Caco-2 (cell line): ENCODE results near the gene PACSIN2. TPM values are rescaled to one million over a fixed set of nuclear protein-coding genes. Genes with fewer than 3 reads are reported as not detected.

ENCODE experiments used
- BruUV-seq: library from RNA; stranded (reverse); fragments of 400-500 nt; replicated peaks from 2 replicates; lab custom pipeline; 2021; lab: Mats Ljungman, UMichigan
- CTCF ChIA-PET: fragments of 300-600 bp; sonication (Branson Sonifier 250); formaldehyde crosslinking; loops from one replicate; lab custom pipeline; 2022; ENCODE audit warnings: antibody characterized with exemption; lab: Charles Lee
- POLR2A ChIA-PET: fragments of 300-600 bp; sonication (Branson Sonifier 250); formaldehyde crosslinking; loops from one replicate; lab custom pipeline; 2022; ENCODE audit warnings: antibody characterized with exemption; lab: Charles Lee
- DNase-seq, 2 experiments: peaks; one replicate each; pipeline versions ENCODE4 v3.0.0 to v3.0.0-alpha.2; 2020 to 2022
- H3K27me3 ChIP-seq: replicated peaks from 2 replicates; pipeline ENCODE4 v1.6.0; 2011; ENCODE audit warnings: low read length; ENCODE audit not compliant: control insufficient read depth, insufficient read depth
- H3K36me3 ChIP-seq: 2 replicates; pipeline ENCODE4 v1.5.1; 2011; ENCODE audit warnings: low read length; ENCODE audit not compliant: control insufficient read depth, insufficient read depth
- H3K4me1 ChIP-seq: fragments of 250-450 bp; sonication (Bioruptor Pico); 2 replicates; pipeline ENCODE4 v1.5.1; 2020; ENCODE audit warnings: mild to moderate bottlenecking
- H3K4me3 ChIP-seq: 2 replicates; pipeline ENCODE4 v1.5.1; 2011; ENCODE audit warnings: low read depth, mild to moderate bottlenecking, control low read depth, low read length
- H3K9me3 ChIP-seq: fragments of 250-450 bp; sonication (Bioruptor Pico); 2 replicates; pipeline ENCODE4 v1.5.1; 2020; ENCODE audit warnings: mild to moderate bottlenecking, moderate library complexity
- H3K27ac Mint-ChIP-seq: one replicate; pipeline ENCODE4 v1.8.0; 2022; ENCODE audit warnings: mixed read lengths; ENCODE audit not compliant: unreplicated experiment
- H3K27me3 Mint-ChIP-seq: one replicate; pipeline ENCODE4 v1.8.0; 2022; ENCODE audit warnings: mixed read lengths; ENCODE audit not compliant: insufficient read depth, unreplicated experiment
- H3K36me3 Mint-ChIP-seq: one replicate; pipeline ENCODE4 v1.8.0; 2022; ENCODE audit warnings: mild to moderate bottlenecking, mixed read lengths; ENCODE audit not compliant: insufficient read depth, unreplicated experiment
- H3K4me1 Mint-ChIP-seq: one replicate; pipeline ENCODE4 v1.8.0; 2022; ENCODE audit warnings: low read depth, mixed read lengths; ENCODE audit not compliant: unreplicated experiment
- H3K4me3 Mint-ChIP-seq: one replicate; pipeline ENCODE4 v1.8.0; 2022; ENCODE audit warnings: mild to moderate bottlenecking, moderate library complexity, mixed read lengths; ENCODE audit not compliant: unreplicated experiment
- H3K9me3 Mint-ChIP-seq: one replicate; pipeline ENCODE4 v1.8.0; 2022; ENCODE audit warnings: mixed read lengths; ENCODE audit not compliant: unreplicated experiment
- intact Hi-C: fragments of 100-400 bp; cut with micrococcal nuclease; formaldehyde crosslinking; loops from one replicate; pipeline ENCODE4 v1.10.0; 2022; ENCODE audit not compliant: unreplicated experiment
- total RNA-seq: library from RNA; stranded (reverse); gene quantifications from 2 replicates; pipeline ENCODE4 v1.2.3, GENCODE V29; 2022
- TF ChIP-seq, protein P1 (sequence below), 2 experiments: fragments of 200-600 bp in 1 of 2; IDR thresholded peaks; 1 replicate in 1 of 2; 2 replicates in 1 of 2; pipeline versions ENCODE4 v1.5.1 to v1.8.0; 2011 to 2022; ENCODE audit warnings: antibody characterized with exemption in 1 of 2, control low read depth in 1 of 2, inconsistent platforms in 1 of 2, low read depth in 1 of 2, low read length in 1 of 2, mild to moderate bottlenecking in 1 of 2, moderate library complexity in 1 of 2; ENCODE audit not compliant: insufficient read depth in 1 of 2, severe bottlenecking in 1 of 2, unreplicated experiment in 1 of 2

PACSIN2 gene
- total RNA-seq, 1 experiment from 2014 or later: 122 TPM

DNA sequence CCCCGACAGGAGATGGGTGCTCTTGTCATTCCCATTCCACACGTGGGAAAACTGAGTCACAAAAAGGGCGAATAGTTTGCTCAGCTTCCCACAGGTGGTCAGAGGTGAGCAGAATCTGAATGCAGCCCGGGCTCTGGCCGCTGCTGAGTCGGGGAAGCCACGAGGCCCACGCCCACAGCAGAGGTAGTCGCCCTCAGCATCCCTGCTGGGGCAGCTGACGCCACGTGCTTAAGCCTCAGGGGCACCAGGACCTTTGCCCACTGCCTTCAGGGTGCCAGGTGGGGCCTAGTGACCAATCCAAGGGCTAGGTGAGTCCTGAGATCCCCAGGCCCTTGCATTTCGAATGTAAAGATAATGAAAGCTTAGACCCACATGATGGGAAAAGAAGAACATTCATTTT is 133.7 kb downstream of the PACSIN2 start:
- BruUV-seq: no TSS peak
- Histone ChIP-seq H3K36me3 (peaks cover 3% of the 10 kb centered on the region), H3K4me1 (no peaks in the 10 kb centered on the region), H3K4me3 (no peak overlapping the region), H3K9me3 (no peaks in the 10 kb centered on the region), H3K27me3 (no peaks in the 10 kb centered on the region)
- Mint-ChIP-seq H3K27me3 (no peaks in the 10 kb centered on the region), H3K9me3 (no peaks in the 10 kb centered on the region), H3K36me3 (peaks cover 81% of the 10 kb centered on the region), H3K4me3 (no peak overlapping the region), H3K27ac (no peak overlapping the region), H3K4me1 (no peaks in the 10 kb centered on the region)
- TF ChIP-seq, protein P1, sequence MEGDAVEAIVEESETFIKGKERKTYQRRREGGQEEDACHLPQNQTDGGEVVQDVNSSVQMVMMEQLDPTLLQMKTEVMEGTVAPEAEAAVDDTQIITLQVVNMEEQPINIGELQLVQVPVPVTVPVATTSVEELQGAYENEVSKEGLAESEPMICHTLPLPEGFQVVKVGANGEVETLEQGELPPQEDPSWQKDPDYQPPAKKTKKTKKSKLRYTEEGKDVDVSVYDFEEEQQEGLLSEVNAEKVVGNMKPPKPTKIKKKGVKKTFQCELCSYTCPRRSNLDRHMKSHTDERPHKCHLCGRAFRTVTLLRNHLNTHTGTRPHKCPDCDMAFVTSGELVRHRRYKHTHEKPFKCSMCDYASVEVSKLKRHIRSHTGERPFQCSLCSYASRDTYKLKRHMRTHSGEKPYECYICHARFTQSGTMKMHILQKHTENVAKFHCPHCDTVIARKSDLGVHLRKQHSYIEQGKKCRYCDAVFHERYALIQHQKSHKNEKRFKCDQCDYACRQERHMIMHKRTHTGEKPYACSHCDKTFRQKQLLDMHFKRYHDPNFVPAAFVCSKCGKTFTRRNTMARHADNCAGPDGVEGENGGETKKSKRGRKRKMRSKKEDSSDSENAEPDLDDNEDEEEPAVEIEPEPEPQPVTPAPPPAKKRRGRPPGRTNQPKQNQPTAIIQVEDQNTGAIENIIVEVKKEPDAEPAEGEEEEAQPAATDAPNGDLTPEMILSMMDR (IDR thresholded peaks at IDR 0.05; ENCODE audit: insufficient read depth in 1 of 2, low read depth in 1 of 2, low read length in 1 of 2, severe bottlenecking in 1 of 2, unreplicated experiment in 1 of 2): no peak
- ChIA-PET POLR2A (no interaction called here), CTCF (no interaction called here)
- intact Hi-C loops: no loop called here
- DNase-seq: no peak

DNA sequence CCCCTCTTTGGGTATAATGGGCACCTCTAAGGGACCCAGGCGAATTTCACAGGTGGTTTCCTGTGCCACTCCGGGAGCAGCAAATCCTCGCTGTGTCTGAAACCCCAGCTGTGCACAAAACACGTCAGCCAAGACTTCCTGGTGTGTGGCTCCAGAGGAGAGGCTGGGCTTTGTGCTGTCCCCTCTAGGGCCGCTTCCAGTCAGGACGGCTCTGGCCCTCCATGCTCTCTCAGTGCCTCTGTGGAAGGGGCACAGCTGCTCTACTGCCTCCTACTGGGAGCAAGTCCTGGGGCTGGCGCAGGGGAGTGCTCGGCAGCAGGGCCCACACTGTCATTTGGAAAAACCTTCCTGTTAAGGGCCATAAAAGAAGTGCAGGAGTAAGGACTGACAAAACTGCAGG is 134.1 kb downstream of the PACSIN2 start:
- Mint-ChIP-seq H3K36me3 (peaks cover 83% of the 10 kb centered on the region), H3K9me3 (no peaks in the 10 kb centered on the region), H3K4me3 (no peak overlapping the region), H3K27me3 (no peaks in the 10 kb centered on the region), H3K4me1 (no peaks in the 10 kb centered on the region), H3K27ac (no peak overlapping the region)
- BruUV-seq: no TSS peak
- no peak for DNase-seq
- CTCF ChIA-PET: no interaction called here
- Histone ChIP-seq H3K27me3 (no peaks in the 10 kb centered on the region), H3K36me3 (peaks cover 3% of the 10 kb centered on the region), H3K4me3 (no peak overlapping the region), H3K4me1 (no peaks in the 10 kb centered on the region), H3K9me3 (no peaks in the 10 kb centered on the region)
- TF ChIP-seq, protein P1 (IDR thresholded peaks at IDR 0.05; ENCODE audit: insufficient read depth in 1 of 2, low read depth in 1 of 2, low read length in 1 of 2, severe bottlenecking in 1 of 2, unreplicated experiment in 1 of 2): no peak
- POLR2A ChIA-PET: no interaction called here
- intact Hi-C loops: no loop called here

DNA sequence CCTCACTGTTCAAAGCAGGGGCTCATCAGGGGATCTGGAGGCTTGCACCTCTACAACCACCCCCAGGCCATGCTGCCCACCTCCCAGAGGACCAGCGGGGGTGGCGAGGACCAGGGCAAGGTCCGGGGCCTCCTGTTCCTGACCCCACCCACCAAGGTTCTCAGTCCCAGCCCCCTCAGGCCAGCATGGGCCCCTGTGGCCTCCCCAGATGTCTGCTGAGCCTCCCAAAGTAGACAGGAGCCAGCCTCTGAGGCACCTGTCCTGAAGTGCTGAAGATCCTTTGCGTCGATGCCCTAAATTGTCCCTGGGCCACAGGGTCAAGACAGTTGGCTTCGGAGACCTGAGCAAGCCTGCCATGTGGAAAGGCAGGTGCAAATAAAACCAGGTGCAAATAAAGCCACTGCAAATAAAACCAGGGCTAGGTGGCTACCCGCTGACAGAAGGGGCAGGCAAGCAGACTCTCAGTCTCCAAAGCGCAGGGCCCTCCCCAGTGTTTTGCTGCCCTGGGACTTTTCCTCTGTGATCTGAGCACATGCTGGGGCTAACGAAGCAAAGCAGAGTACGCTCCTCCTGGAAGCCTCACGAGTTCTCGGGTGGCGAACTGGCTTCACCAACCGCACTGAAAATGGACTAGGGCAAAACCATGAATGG is 135.5 kb downstream of the PACSIN2 start:
- DNase-seq: no peak
- no TSS peak for BruUV-seq
- Mint-ChIP-seq H3K27ac (no peak overlapping the region), H3K9me3 (no peaks in the 10 kb centered on the region), H3K4me1 (no peaks in the 10 kb centered on the region), H3K27me3 (no peaks in the 10 kb centered on the region), H3K4me3 (no peak overlapping the region), H3K36me3 (peaks cover 83% of the 10 kb centered on the region)
- ChIA-PET CTCF (no interaction called here), POLR2A (no interaction called here)
- Histone ChIP-seq H3K9me3 (no peaks in the 10 kb centered on the region), H3K4me3 (no peak overlapping the region), H3K27me3 (no peaks in the 10 kb centered on the region), H3K36me3 (peaks cover 4% of the 10 kb centered on the region), H3K4me1 (no peaks in the 10 kb centered on the region)
- intact Hi-C loops: no loop called here
- TF ChIP-seq, protein P1 (IDR thresholded peaks at IDR 0.05; ENCODE audit: insufficient read depth in 1 of 2, low read depth in 1 of 2, low read length in 1 of 2, severe bottlenecking in 1 of 2, unreplicated experiment in 1 of 2): no peak
